ENCODE measurements around the gene SCN3A.

DNA sequence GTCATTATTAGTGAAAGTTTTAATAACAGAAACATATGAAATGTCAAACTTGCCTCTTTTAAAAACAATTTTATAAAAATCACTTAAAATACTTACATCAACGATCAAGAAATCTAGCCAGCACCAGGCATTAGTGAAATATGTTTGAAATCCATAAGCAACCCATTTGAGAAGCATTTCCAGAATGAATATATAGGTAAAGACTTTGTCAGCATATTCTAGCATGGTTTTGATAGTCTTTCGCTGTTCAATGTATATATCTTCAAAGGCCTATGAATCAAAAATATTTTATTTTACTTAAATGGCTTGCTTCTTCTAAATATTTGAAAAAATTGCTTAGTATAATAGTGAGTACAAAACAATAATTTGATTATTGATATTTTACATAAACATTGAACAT is 91.1 kb downstream of the SCN3A start:
- TF ChIP-seq POLR2AphosphoS5 (IDR thresholded peaks at IDR 0.05; ENCODE audit: low read depth, low read length) = no peak
- no peak for TF ChIP-seq POLR2A (IDR thresholded peaks at IDR 0.05; ENCODE audit: low read depth, low read length)
